Measurements from ENCODE around the gene MYLK3. TPM values are rescaled to one million over a fixed set of nuclear protein-coding genes. Genes with fewer than 3 reads are reported as not detected.

The MYLK3 gene
- total and polyA plus RNA-seq, 2 of the 4 experiments (the other 2 are of a cell fraction), result under 0.01 to 0.03 TPM

DNA sequence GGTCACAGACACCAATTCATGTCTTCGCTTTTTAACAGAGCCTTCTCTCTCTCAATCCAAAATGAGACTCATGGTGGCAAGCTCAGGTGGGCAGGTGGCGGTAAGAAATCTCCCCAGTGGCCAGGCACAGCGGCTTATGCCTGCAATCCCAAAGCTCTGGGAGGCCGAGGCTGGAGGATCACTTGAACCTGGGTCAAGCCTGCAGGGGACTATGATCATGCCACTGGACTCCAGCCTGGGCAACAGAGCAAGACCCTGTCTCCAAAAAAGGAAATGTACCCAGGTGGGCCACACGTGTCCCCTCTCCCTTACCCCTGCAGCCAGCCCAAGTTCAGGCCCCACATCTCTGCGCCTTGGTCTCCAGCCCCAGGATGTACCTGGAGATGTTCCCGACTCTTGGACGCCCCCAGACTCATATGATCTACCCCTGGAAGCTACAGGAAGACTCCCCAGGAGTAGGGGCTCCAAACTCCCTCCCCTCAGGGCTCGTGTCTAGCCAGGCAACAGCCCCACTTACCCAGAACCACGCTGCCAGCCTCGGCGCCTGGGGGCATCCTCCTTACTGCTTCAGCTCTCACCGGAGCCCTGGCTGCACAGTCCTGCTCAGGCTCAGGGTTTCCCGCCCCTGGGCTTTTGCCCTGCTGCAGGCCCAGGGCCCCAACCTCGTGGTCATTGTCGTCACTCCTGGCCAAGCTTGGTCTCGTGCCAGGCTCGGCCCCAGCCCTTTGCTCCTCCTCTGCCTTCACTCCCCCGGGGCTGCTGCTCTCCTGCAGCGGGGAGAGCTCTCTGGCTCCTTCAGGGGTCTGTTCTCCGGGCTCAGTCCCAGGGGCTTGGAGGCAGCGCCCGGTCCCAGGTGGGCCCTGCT, 16.2 kb downstream of the MYLK3 start:
- no peak overlapping the region for H3K18ac ChIP-seq (ENCODE audit: low read depth, low read length)
- H3K4me3 ChIP-seq (ENCODE audit: insufficient read depth, low read depth, low read length), result no peak overlapping the region
- H3K23ac ChIP-seq (ENCODE audit: low read depth, low read length), result no peak overlapping the region
- ATAC-seq (ENCODE audit: low read depth) (no peak), DNase-seq (no peak)
- no peak overlapping the region for H2BK120ac ChIP-seq (ENCODE audit: low read depth, low read length)
- H4K91ac ChIP-seq (ENCODE audit: insufficient read depth, low read depth, low read length), result no peak overlapping the region
- H2AFZ ChIP-seq (replicated peaks; ENCODE audit: low read length, poor library complexity), result no peak overlapping the region
- no peak overlapping the region for H2BK5ac ChIP-seq (ENCODE audit: low read depth, low read length, poor library complexity, severe bottlenecking)
- H4K5ac ChIP-seq (ENCODE audit: low read depth, low read length), result no peak overlapping the region
- no TSS peak for BruUV-seq (replicated peaks)
- no peak overlapping the region for H4K8ac ChIP-seq (ENCODE audit: low read depth in 2 of 2, low read length in 2 of 2)
- no peaks in the 10 kb centered on the region; the same call in 1 of the 2 replicates for H3K9me1 ChIP-seq (ENCODE audit: insufficient read depth, low read length)
- H2BK15ac ChIP-seq (ENCODE audit: low read depth, low read length), result no peak overlapping the region
- in situ Hi-C loops (cut with MboI; ENCODE audit: low sequenced_read_pairs), result no loop called here
- no peaks in the 10 kb centered on the region for H3K79me1 ChIP-seq (ENCODE audit: low read depth in 1 of 2, low read length in 2 of 2)
- intact Hi-C loops (cut with micrococcal nuclease), result no loop called here
- H3K4me2 ChIP-seq (ENCODE audit: low read depth, low read length), result no peak overlapping the region
- H2BK20ac ChIP-seq (ENCODE audit: low read depth, low read length), result no peak overlapping the region
- H3K9ac ChIP-seq (ENCODE audit: low read depth, low read length), result no peak overlapping the region
- ChIA-PET POLR2A (ENCODE audit: unreplicated experiment) (no interaction called here), CTCF (no interaction called here)
- no peak overlapping the region for H3K4ac ChIP-seq (ENCODE audit: low read depth, low read length)
- no peak overlapping the region for H3K14ac ChIP-seq (replicated peaks; ENCODE audit: low read depth, low read length)
- WGBS, 2 experiments (ENCODE audit: extremely low coverage in 2 of 2, insufficient read length in 1 of 2), result 54% methylated on average over 8 of the region's 23 CpGs; no CpG with 5 or more reads in 1 of the 2 experiments
- H3K56ac ChIP-seq (ENCODE audit: extremely low read depth, insufficient read depth, low read length), result no peak overlapping the region
- TF ChIP-seq SMC3 (IDR thresholded peaks at IDR 0.05; ENCODE audit: low read depth, low read length), result no peak
- no peaks in the 10 kb centered on the region; the same call in 1 of the 2 replicates for H4K20me1 ChIP-seq (ENCODE audit: insufficient read depth, low read length)
- H3K27ac ChIP-seq (ENCODE audit: insufficient read depth, low read length), result no peak overlapping the region
- H3K4me1 ChIP-seq (ENCODE audit: control insufficient read depth, insufficient read depth, low read length), result peaks cover 2% of the 10 kb centered on the region; the same call in 1 of the 2 replicates
- H3K36me3 ChIP-seq (ENCODE audit: control insufficient read depth, insufficient read depth, low read length), result no peaks in the 10 kb centered on the region
- H2AK5ac ChIP-seq (ENCODE audit: low read depth, low read length), result no peak overlapping the region
- H3K9me3 ChIP-seq (ENCODE audit: control insufficient read depth, insufficient read depth, low read length), result no peaks in the 10 kb centered on the region
- dilution Hi-C loops (cut with HindIII; ENCODE audit: low sequenced_read_pairs, unreplicated experiment), result no loop called here
- H3K27me3 ChIP-seq (ENCODE audit: control insufficient read depth, insufficient read depth, low read length), result no peaks in the 10 kb centered on the region
- no peak overlapping the region for H2AK9ac ChIP-seq (replicated peaks; ENCODE audit: low read depth, low read length, poor library complexity)
